ENCODE measurements around the gene HRCT1. TPM values are rescaled to one million over a fixed set of nuclear protein-coding genes. Genes with fewer than 3 reads are reported as not detected.
A peak's percentile ranks its signal among the peaks of the same experiment; 100 is the strongest.

Gene HRCT1
- total and polyA plus RNA-seq, 2 of the 4 experiments (the other 2 are of a cell fraction), result 1.1 to 3.9 TPM

DNA sequence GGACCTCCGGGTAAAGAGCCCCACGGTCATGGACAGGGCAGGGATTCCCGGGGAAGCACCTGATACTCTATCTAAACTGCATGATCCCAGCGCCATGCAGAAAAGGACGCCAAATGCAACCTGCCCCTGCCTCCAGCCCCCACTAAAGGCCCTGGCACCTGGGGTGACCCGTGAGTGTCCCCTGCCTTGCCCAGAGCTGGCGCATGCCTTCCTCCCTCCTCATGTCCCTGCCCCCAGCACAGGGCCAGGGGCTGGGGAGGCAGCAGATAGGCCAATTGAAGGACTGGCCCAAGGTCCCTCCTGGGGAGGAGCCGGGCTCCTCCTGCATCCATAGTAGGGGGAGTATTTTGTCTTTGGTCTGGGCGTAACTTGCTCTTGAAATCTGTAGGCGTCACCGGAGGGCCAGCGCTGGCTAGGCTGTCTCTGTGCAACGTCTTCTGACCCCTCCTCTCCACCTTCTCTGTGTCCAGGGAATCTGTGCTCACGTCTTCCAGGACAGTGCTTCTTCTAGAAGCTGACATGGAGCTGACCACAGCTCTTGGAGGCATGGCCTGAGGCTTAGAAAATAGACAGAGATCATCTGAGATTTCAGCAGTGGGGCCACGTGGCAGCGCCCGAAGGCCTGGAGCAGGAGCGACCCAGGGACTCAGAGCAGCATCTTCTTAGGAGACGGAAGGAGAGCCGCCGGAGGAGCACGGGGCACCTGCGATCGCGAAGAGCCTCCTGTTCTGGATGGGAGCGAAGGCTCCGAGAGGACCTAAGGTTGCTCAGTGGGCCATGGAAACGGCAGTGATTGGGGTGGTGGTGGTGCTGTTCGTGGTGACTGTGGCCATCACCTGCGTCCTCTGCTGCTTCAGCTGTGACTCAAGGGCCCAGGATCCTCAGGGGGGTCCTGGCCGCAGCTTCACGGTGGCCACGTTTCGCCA is 3.9 kb downstream of the HRCT1 start:
- H3K9me3 ChIP-seq (ENCODE audit: control insufficient read depth, insufficient read depth, low read length), result no peaks in the 10 kb centered on the region
- in situ Hi-C loops (cut with MboI; ENCODE audit: low sequenced_read_pairs), result no loop called here
- H2AK5ac ChIP-seq (ENCODE audit: low read depth, low read length), result peak overlapping the region; percentile 99; the same call in 1 of the 2 replicates
- DNase-seq, result no peak
- peak overlapping the region; percentile 76 for H4K91ac ChIP-seq (ENCODE audit: insufficient read depth, low read depth, low read length)
- peak overlapping the region; percentile 83; the same call in 1 of the 3 replicates for H2BK15ac ChIP-seq (ENCODE audit: low read depth, low read length)
- ChIA-PET POLR2A (ENCODE audit: unreplicated experiment) (no interaction called here), CTCF (interaction anchor here (0.6 to 1.4 kb wide), 2 partner anchors 84 to 192 kb away, joined by 3 to 4 read pairs; no protein-coding TSS in a partner anchor)
- 96% methylated on average over 20 of the region's 34 CpGs; no CpG with 5 or more reads in 1 of the 2 experiments for WGBS, 2 experiments (ENCODE audit: extremely low coverage in 2 of 2, insufficient read length in 1 of 2)
- peak overlapping the region; percentile 33; the same call in 1 of the 2 replicates for H4K5ac ChIP-seq (ENCODE audit: low read depth, low read length)
- no peaks in the 10 kb centered on the region for H3K27me3 ChIP-seq (ENCODE audit: control insufficient read depth, insufficient read depth, low read length)
- intact Hi-C loops (cut with micrococcal nuclease), result no loop called here
- H4K8ac ChIP-seq (ENCODE audit: low read depth in 2 of 2, low read length in 2 of 2), result peak overlapping the region; percentile 96 to 97; a peak in 2 of 4 replicates
- peak overlapping the region; percentile 98 for H2BK20ac ChIP-seq (ENCODE audit: low read depth, low read length)
- TF ChIP-seq MAFK (IDR thresholded peaks at IDR 0.05; ENCODE audit: low read depth, low read length) (no peak), SMC3 (IDR thresholded peaks at IDR 0.05; ENCODE audit: low read depth, low read length) (no peak), ELK1 (IDR thresholded peaks at IDR 0.05; ENCODE audit: borderline replicate concordance, low read depth, low read length) (no peak), CHD1 (IDR thresholded peaks at IDR 0.05; ENCODE audit: low read depth, low read length) (no peak), CEBPB (IDR thresholded peaks at IDR 0.05; ENCODE audit: low read depth, low read length) (no peak), MAZ (IDR thresholded peaks at IDR 0.05; ENCODE audit: borderline replicate concordance, low read depth, low read length) (no peak), POLR2A (IDR thresholded peaks at IDR 0.05; ENCODE audit: low read depth, low read length) (no peak), BHLHE40 (IDR thresholded peaks at IDR 0.05; ENCODE audit: low read depth, low read length) (no peak), MXI1 (IDR thresholded peaks at IDR 0.05; ENCODE audit: borderline replicate concordance, low read depth, low read length) (no peak)
- no peak overlapping the region; the same call in 1 of the 2 replicates for H3K18ac ChIP-seq (ENCODE audit: low read depth, low read length)
- H2AK9ac ChIP-seq (replicated peaks; ENCODE audit: low read depth, low read length, poor library complexity), result peak overlapping the region; percentile 65
- H2BK120ac ChIP-seq (ENCODE audit: low read depth, low read length), result peak overlapping the region; percentile 99
- BruUV-seq (replicated peaks), result no TSS peak
- no peak for ATAC-seq (ENCODE audit: low read depth)
- H4K20me1 ChIP-seq (ENCODE audit: insufficient read depth, low read length), result no peaks in the 10 kb centered on the region
- no peaks in the 10 kb centered on the region for H3K36me3 ChIP-seq (ENCODE audit: control insufficient read depth, insufficient read depth, low read length)
- H3K4me1 ChIP-seq (ENCODE audit: control insufficient read depth, insufficient read depth, low read length), result peaks cover 46% of the 10 kb centered on the region
- H3K9ac ChIP-seq (ENCODE audit: low read depth, low read length), result no peak overlapping the region
- H3K4me2 ChIP-seq (ENCODE audit: low read depth, low read length), result no peak overlapping the region
- H3K14ac ChIP-seq (replicated peaks; ENCODE audit: low read depth, low read length), result peak overlapping the region; percentile 99
- dilution Hi-C loops (cut with HindIII; ENCODE audit: low sequenced_read_pairs, unreplicated experiment), result no loop called here
- peaks cover 0 to 36% of the 10 kb centered on the region in 2 experiments; a peak in 2 of 4 replicates for H3K79me1 ChIP-seq (ENCODE audit: low read depth in 1 of 2, low read length in 2 of 2)
- H2BK5ac ChIP-seq (ENCODE audit: low read depth, low read length, poor library complexity, severe bottlenecking), result peak overlapping the region; percentile 98
- H2AFZ ChIP-seq (replicated peaks; ENCODE audit: low read length, poor library complexity), result peak overlapping the region; percentile 44
- H3K4me3 ChIP-seq (ENCODE audit: insufficient read depth, low read depth, low read length), result no peak overlapping the region
- no peak overlapping the region for H3K27ac ChIP-seq (ENCODE audit: insufficient read depth, low read length)
- H3K23ac ChIP-seq (ENCODE audit: low read depth, low read length), result no peak overlapping the region
- peak overlapping the region; percentile 100 for H3K4ac ChIP-seq (ENCODE audit: low read depth, low read length)
- no peak overlapping the region for H3K56ac ChIP-seq (ENCODE audit: extremely low read depth, insufficient read depth, low read length)
- peaks cover 25% of the 10 kb centered on the region for H3K9me1 ChIP-seq (ENCODE audit: insufficient read depth, low read length)

All from IMR-90 (cell line).